Tibial nerve (tissue), 4 donors: ENCODE data around the gene PLAAT2.

ENCODE experiments used
- CTCF ChIP-seq, 5 experiments: fragments of 200-600 bp in 3 of 5; fragments of 450-650 bp in 2 of 5; sonication (generic) in 3 of 5; IDR thresholded peaks; one replicate each; pipeline ENCODE4 v1.5.1; 2016 to 2019; ENCODE audit warnings: antibody characterized with exemption in 5 of 5, mild to moderate bottlenecking in 3 of 5, moderate library complexity in 2 of 5
- EP300 ChIP-seq, 2 donors: sonication (generic); formaldehyde crosslinking; IDR thresholded peaks; one replicate each; pipeline ENCODE4 v1.6.1; 2017; ENCODE audit warnings: antibody characterized with exemption in 2 of 2, mild to moderate bottlenecking in 1 of 2
- POLR2A ChIP-seq, 2 donors: fragments of 450-650 bp; IDR thresholded peaks; one replicate each; pipeline ENCODE4 v1.6.1; 2017; ENCODE audit warnings: antibody characterized with exemption in 2 of 2, mild to moderate bottlenecking in 2 of 2, moderate library complexity in 2 of 2

- TF ChIP-seq CTCF (IDR thresholded peaks at IDR 0.05) (no peak), EP300 (IDR thresholded peaks at IDR 0.05) (peak; percentile 36 to 86), POLR2A (IDR thresholded peaks at IDR 0.05) (no peak)
These were observed 20.1 kb upstream of the PLAAT2 start for GRCh38 chr11:63583357-63583677.
